ENCODE results near the gene CCDC3. TPM values are rescaled to one million over a fixed set of nuclear protein-coding genes. Genes with fewer than 3 reads are reported as not detected.

CCDC3 gene
- polyA plus RNA-seq, result 1.6 and 4.1 TPM in 2 replicates

DNA sequence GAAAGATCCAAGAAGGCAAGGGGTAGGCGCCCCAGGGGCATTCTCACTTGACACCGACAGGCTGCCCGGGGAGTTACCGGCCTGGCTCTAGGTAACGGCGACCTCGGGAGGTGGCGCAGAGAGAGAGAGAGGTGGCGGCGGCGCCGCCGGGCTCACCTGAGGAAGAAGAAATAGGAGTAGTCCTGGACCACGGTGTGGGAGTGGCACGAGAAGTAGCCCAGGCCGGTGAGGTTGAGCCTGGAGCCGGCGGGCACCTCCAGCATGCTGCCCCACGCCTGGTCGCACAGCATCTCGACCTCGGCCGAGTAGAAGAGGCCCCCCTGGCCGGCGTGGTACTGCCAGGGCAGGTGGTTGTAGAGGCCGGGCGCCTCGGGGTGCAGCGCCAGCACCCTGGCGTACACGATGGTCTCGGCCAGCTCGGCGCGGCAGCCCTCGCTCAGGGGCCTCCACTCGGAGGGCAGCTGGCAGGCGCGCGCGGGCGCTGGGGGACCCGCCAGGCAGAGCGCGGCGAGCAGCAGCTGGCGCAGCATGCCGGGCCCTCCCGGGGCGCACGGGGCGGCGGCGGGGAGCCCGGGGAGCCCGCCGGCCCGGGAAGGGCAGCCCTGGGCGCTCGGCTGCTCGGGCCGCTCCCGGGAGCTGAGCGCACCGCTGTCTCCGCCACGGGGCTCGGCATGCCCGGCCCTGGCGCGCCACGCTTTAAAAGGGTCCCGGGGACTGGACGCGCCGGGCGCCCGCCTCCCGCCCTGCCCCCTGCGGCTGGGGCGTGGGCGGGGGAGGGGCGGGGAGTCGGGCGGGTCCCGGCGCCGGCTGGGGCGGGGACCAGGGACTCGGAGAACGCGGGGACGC, at the start of gene CCDC3:
Gene CCDC3 (minus strand): TSS at position 673 of the 846 bp plus-strand sequence. CDS start 143 bp downstream, at position 530.

Other genes with a start within 250 kb of the CCDC3 start
- gene OPTN, start 98.5 kb upstream of the CCDC3 start, polyA plus RNA-seq, result 26.3 and 38.7 TPM in 2 replicates
- gene MCM10, start 159.8 kb upstream of the CCDC3 start, polyA plus RNA-seq, result 0.12 TPM in 1 of 2 replicates, not detected in the other
- gene UCMA, start 232.7 kb upstream of the CCDC3 start, polyA plus RNA-seq, result not detected in 2 replicates

All from Purkinje cell (primary cell).